Ramos (cell line): ENCODE data around the gene C9orf50.
"Not testable (repeated sequence)": the region's sequence is repeated elsewhere in the genome, so short reads cannot be mapped to it uniquely, and the experiment has no call there.

Source experiments
- in situ Hi-C: fragments of 300-500 bp; cut with MboI; formaldehyde crosslinking; loops from one replicate; pipeline ENCODE4 v1.14.3; 2022; ENCODE audit warnings: low sequenced_read_pairs; ENCODE audit not compliant: unreplicated experiment

C9orf50 gene, protein sequence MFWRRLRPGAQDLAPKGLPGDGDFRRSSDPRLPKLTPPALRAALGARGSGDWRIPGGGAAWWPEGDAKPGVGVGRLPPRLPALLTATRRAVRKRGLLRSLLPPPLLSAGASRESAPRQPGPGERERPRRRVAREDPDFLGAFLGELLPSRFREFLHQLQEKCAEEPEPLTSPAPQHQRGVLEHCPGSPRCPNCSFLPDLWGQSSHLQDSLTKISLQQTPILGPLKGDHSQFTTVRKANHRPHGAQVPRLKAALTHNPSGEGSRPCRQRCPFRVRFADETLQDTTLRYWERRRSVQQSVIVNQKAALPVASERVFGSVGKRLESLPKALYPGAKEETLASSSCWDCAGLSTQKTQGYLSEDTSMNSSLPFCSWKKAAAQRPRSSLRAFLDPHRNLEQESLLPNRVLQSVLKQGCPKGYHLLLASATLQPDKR

DNA sequence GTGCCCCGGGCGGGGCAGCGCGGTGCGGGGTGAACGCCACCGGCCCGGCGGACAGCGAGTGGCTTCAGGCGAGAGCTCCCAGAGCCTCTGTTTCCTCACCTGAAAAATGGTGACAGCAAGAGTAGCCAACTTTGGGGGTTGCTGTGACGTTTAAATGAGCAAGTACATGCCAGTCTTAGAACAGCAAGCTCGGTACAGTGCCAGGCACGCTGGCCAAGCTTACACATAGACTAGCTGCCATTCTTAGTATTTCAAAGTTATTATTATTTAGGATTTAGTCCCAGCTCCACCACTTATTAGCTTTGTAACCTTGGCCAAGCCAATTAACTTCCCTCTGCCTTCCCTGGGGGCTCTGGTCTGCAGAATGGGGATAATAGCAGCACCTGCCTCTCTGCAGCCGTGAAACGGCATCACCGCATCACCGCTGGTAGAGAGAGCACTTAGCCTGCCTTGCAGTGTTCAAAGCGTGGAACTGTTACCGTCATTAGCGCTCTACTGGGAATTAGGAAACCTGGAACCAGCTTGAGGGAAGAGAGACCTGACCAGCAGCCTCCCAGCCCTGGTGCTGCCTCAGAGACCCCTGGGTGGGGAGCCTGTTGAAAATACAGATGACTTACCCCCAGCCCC lies at the start of gene C9orf50:
Gene C9orf50 (minus strand): TSS at position 433 of the 627 bp plus-strand sequence. CDS start 527 bp downstream, outside the sequence.
- in situ Hi-C loops: no loop called here

- in situ Hi-C loops: no loop called here
Observed at GRCh38 chr9:129669946-129670345, 49.0 kb upstream of the C9orf50 start.

- in situ Hi-C loops: no loop called here
Observed at GRCh38 chr9:129669141-129669718, 48.3 kb upstream of the C9orf50 start.

GRCh38 chr9:129667850-129668249 lies 46.9 kb upstream of the C9orf50 start:
- in situ Hi-C loops: no loop called here

DNA sequence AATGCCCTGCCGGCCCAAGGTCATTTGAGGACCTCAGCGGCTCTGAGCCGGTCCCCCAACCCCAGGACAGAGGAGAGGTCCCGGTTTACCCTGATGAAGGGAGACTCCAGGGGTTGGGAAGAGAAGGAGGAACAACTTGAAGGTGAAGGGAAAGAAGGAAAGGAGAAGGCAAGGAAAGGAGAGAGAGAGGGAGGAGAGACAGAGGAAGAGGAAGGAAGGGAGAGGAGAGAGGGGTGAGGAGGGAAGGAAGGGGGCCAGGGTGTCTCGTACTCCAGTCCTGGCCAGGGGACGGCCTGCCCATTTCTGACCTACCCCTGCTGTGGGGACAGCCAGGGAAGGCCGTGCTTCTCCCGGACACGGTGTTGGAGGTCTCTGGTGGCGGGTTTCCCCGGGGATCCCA lies 46.5 kb upstream of the C9orf50 start:
- in situ Hi-C loops: no loop called here

- in situ Hi-C loops: no loop called here
Observed at GRCh38 chr9:129666575-129666974, 45.7 kb upstream of the C9orf50 start.

- in situ Hi-C loops: no loop called here
Observed at GRCh38 chr9:129665814-129666520, 45.1 kb upstream of the C9orf50 start.

DNA sequence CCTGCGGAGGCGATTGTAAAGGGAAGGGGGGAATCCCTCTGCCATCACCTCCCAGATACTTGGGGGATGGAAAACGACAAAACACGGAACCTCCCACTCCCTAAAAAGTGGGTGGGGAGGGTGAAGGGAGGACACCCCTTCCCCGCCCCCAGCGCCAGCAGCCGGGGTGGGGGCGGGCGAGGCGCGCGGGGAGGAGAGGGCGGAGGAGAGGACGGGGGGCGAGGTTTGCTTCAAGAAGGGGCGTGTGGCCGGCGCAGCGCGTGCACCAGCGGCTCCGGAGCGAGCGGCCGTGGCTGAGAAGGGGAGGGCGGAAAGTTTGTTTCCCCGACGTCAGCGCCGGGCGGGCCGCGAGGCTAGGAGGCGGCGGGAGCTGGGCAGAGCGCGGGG lies 44.5 kb upstream of the C9orf50 start, which contains the start of gene PRRX2:
Gene PRRX2 (plus strand): TSS at position 259 of the 387 bp plus-strand sequence. CDS start 221 bp downstream, outside the sequence.
- in situ Hi-C loops: no loop called here

- in situ Hi-C loops: no loop called here
Observed at GRCh38 chr9:129664746-129665388, 44.0 kb upstream of the C9orf50 start.

DNA sequence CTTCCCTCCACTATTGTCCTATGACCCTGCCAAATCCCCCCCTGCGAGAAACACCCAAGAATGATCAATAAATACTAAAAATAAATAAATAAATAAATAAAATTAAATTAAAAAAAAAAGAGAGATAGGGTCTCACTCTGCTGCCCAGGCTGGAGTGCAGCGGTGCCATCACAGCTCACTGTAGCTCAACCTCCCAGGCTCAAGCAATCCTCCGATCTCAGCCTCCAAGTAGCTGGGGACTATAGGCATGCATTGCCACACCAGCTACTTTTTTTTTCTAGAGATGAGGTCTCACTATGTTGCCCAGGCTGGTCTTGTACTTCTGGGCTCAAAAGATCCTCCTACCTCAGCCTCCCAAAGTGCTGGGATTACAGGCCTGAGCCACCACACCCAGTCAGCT lies 41.3 kb upstream of the C9orf50 start:
- in situ Hi-C loops: not testable (repeated sequence)

DNA sequence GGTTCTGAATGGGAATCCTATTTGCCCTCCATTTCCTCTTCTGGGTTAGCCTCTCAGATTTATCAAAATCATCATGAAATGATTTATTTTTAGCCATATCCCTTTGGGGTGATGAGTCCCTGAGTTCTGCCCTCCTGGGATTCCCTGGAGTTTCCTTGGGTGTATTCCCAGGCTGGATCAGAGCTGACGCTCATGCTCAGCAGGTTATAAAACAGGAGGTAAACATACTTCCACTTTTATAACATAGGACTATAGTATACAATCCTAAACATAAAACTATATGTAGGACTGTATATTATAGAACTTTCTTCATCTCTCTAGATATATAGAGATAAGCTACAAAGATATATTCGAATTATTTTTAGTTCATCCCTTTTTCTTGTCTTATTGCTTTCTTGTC lies 40.1 kb upstream of the C9orf50 start:
- in situ Hi-C loops: no loop called here

- in situ Hi-C loops: loop anchor here (10.0 kb wide), 1 partner anchor 128 kb away; no protein-coding TSS in a partner anchor
Observed at GRCh38 chr9:129656795-129657390, 36.0 kb upstream of the C9orf50 start.

GRCh38 chr9:129655696-129656095 lies 34.8 kb upstream of the C9orf50 start:
- in situ Hi-C loops: loop anchor here (10.0 kb wide), 1 partner anchor 129 kb away; no protein-coding TSS in a partner anchor

DNA sequence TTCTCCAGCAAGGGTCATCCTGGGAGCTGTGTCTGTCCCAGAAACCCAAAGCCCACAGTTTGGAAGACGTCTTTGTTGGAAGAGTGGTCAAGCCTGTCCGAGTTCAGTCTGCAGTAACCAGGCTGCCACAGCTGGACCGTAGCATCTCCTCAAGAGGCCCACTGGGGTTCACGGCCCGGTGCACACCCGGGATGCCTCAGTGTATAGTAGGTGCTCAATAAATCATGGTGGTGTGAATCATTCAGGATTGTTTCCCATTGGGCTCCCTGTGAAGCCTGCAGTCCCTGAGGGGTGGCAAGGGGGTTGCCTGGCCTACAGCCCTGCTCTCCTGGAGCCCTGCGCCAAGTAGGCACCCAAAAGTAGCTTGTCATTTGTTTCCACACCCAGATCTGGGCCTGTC lies 34.3 kb upstream of the C9orf50 start:
- in situ Hi-C loops: loop anchor here (10.0 kb wide), 1 partner anchor 130 kb away; no protein-coding TSS in a partner anchor

DNA sequence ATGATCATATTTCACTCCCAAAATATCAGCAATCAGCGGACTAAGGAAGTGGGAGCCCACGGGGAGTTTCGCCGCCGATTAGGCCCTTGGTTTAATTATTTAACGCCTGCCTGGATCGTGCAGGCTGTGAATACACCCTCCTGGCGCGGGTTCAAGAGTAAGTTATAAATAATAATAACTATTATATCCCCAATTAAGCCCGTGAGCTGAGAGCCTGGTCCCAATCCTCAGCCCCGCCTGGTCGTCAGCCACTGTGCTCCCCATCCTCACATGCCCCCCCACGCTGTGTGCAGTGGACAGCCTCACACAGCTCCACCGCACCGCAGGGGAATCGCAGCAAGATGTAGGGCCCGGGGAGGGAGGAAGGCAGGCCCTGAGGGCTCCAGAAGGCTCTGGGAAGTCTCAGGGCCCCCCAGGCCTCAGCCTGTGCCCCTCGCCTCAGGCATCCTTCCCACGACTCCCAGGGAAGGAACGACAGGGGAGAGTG lies 33.7 kb upstream of the C9orf50 start:
- in situ Hi-C loops: loop anchor here (10.0 kb wide), 1 partner anchor 130 kb away; no protein-coding TSS in a partner anchor

GRCh38 chr9:129653823-129654553 lies 33.1 kb upstream of the C9orf50 start:
- in situ Hi-C loops: loop anchor here (10.0 kb wide), 1 partner anchor 131 kb away; no protein-coding TSS in a partner anchor

- in situ Hi-C loops: loop anchor here (10.0 kb wide), 1 partner anchor 134 kb away; no protein-coding TSS in a partner anchor
Observed at GRCh38 chr9:129650680-129651235, 29.9 kb upstream of the C9orf50 start.
